HuH-7.5 (cell line): ENCODE data around the gene TRIM49C.
"Not testable (repeated sequence)": the region's sequence is repeated elsewhere in the genome, so short reads cannot be mapped to it uniquely, and the experiment has no call there.

ENCODE experiments used
- DNase-seq: peaks from one replicate; pipeline ENCODE4 v3.0.0; 2011; ENCODE audit warnings: low spot score

Gene TRIM49C, protein sequence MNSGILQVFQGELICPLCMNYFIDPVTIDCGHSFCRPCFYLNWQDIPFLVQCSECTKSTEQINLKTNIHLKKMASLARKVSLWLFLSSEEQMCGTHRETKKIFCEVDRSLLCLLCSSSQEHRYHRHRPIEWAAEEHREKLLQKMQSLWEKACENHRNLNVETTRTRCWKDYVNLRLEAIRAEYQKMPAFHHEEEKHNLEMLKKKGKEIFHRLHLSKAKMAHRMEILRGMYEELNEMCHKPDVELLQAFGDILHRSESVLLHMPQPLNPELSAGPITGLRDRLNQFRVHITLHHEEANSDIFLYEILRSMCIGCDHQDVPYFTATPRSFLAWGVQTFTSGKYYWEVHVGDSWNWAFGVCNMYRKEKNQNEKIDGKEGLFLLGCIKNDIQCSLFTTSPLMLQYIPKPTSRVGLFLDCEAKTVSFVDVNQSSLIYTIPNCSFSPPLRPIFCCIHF

DNA sequence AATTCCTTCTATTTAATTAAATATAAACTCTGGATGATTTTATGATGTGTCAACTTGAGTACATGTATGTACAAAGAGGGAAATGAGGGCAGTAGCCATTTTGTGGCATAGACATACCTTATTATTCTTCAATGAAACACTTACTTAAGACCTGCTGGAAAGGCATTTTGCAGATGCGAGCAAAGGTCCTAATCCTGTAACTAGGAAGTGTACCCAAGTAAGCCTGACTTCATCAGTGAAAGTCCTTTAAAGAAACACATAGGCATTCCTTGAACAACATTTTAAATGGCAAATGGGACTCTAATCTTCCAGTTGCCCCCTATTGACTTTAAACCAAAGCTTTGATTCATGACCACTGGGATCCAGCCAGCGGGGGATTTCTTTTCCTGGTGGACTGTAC lies at the start of gene TRIM49C:
Gene TRIM49C, plus strand, starts transcription at position 301 of the 400 bp plus-strand sequence. CDS start 4,106 bp downstream, outside the sequence.
- DNase-seq = not testable (repeated sequence)

DNA sequence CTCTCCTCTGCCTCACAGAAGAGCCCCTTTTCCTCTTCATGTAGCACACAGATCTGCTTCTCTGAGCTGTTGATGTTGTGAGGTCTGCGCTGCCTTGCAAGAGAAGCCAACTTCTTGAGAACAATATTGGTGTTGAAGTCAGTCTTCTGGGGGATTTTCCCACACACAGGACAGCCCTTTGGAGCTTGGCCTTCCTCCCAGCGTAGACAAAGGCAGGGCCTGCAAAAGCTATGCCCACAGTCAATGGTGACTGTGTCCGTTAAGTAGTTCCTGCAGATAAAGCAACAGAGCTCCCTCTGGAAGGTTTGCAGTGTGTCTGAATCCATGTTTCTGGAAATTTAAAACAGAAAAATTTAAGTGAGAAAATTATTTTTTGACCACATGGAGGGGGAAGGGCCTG lies 6.7 kb upstream of the TRIM49C start:
- not testable (repeated sequence) for DNase-seq

DNA sequence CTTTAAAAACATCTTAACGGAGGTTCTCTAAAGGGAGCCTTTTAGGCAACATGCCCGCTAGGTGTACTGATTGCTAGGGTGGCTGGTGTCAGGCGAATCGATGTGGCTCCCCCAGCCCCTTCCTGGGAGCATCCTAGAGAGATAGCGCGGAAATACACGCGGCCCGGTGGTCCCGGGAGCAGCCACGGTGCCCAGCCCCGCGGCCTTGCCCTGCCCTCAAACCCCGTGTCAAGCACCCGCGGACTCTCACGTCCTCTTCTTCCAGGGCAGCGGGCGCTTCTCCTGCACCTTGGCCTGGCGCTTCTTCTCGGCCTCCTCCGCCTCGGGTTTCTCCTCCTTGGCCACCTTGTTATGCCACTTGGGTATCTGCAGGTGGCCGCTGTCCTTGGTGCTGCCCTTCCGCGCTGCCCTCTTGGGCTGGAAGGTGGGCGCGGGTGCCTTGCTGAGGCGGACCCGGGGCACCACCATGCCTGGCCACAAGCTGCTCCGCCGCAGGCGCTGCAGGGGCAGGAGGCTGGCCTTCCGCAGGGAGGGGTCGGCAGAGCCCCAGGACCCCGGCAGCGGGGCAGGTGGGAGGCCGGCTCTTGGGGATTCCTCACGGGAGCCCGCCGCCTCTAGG lies 20.8 kb downstream of the TRIM49C start:
- not testable (repeated sequence) for DNase-seq

DNA sequence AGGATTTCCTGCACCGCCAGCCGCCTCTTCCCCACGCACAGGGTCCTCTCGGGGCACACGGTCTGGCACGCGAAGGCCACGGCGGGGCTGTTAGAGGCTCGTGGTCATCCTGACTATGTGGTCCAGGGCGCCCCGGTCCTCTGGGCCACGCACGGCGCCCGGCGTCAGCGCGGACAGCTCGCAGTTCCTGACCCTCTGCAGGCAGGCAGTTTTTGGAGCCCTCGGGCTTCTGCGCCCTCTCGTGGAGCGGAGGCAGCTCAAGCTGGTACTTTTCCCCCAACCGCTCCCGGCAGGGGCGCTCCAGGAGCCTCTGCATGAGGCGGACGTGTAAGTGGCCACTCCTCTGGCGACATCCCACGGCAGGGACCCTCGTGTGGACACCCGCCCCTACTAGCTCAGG lies 21.4 kb downstream of the TRIM49C start:
- not testable (repeated sequence) for DNase-seq

DNA sequence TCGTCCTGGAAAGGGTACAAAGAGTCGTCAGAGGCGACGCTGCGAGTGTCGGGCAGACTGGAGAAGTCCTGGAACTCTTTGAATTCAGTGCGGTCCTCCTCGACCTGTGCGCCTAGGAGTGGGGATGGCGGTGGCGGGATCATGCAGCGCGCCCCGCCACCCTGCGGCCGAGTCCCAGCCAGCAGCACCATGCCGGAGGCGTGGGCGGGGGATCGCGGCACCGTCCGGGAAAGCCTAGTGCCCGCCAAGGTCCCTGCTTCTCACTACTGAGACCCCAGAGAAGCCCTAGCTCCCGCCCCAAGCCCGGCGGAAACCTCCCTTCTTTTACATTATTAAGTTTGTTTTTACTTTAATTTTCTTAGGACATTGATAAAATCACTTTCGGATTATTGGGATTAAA lies 22.6 kb downstream of the TRIM49C start:
- not testable (repeated sequence) for DNase-seq

DNA sequence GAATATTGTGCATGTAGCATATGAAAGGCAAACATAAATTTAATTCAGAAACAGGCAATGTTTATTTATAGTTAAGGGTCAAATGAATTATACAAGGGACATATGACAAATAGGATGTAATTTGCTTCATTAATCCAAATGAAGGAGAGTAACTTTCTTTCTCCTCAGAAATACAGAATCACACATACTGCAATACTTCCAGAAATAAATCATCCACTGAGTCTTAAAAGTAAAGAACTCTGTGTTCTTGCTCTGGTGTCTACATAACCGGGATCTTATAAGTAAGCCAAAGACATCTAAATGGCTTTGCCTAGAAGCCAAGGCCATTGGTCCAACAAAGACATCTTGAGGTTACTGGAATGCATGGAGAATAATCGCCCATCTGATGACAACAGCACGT lies 54.7 kb downstream of the TRIM49C start, which contains the start of gene UBTFL1:
Gene UBTFL1, plus strand, starts transcription at position 301 of the 400 bp plus-strand sequence. Its CDS starts 0 bp downstream, at position 301.
- DNase-seq = not testable (repeated sequence)

DNA sequence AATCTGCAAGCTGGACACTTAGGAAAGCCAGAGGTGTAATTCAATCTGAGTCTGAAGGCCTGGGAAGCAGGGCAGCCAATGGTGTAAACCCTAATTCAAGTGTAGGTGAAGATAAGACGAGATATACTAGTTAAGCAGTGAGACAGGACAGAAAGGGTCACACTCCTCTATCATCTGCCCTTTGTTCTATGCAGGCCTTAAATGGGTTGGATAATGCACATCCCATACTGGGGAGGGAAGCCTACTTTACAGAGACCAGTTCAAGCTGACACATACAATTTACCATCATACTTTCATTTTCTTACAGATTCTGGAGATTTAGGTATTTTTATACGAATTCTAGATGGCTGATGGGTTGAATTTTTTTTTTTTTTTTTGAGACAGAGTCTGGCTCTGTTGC lies 57.8 kb downstream of the TRIM49C start:
- not testable (repeated sequence) for DNase-seq
